K562 treated with DMSO at 1 percent for 24 hours (cell line): ENCODE measurements around the gene POLDIP2. TPM values are rescaled to one million over a fixed set of nuclear protein-coding genes. Genes with fewer than 3 reads are reported as not detected.

ENCODE experiments used
- total RNA-seq: library from RNA; unstranded; fragments of 300-600 nt; gene quantifications from 2 replicates; pipeline ENCODE4 v1.2.3, GENCODE V29; 2022; ENCODE audit warnings: low read depth; ENCODE audit not compliant: insufficient read depth

The POLDIP2 gene, protein sequence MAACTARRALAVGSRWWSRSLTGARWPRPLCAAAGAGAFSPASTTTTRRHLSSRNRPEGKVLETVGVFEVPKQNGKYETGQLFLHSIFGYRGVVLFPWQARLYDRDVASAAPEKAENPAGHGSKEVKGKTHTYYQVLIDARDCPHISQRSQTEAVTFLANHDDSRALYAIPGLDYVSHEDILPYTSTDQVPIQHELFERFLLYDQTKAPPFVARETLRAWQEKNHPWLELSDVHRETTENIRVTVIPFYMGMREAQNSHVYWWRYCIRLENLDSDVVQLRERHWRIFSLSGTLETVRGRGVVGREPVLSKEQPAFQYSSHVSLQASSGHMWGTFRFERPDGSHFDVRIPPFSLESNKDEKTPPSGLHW
- 91.1 and 93.0 TPM in 2 replicates for total RNA-seq

DNA sequence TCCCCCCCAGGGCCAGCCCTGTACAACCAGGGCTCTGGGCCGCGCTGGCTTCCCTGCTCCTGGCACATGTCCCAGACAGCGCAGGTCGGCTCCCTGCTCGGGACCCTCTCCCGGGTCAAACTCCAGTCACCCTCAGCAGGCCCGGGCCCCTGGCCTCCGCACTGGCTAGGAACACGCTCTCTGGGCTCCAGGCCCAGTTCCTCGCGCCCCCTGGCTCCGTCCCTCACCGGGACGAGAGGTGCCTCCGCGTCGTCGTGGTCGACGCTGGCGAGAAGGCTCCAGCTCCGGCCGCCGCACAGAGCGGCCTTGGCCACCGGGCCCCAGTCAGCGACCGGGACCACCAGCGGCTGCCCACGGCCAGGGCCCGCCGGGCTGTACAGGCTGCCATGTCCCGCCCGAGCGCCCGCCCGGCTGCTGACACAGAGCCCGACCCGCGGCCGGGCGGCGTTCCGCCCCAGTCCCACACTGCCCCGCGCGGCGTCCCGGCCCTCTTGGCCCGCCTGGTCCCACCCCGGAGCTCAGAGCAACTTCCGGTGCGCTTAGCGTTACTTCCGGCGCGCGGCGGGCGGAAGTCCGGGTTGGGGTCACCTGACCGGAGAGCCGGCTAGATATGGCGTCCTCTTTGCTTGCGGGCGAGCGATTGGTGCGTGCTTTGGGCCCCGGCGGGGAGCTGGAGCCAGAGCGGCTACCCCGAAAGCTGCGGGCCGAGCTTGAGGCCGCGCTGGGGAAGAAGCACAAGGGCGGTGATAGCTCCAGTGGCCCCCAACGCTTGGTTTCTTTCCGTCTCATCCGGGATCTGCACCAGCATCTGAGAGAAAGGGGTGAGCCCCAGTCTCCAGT lies at the start of gene POLDIP2:
TSS of gene POLDIP2 (minus strand) at position 467 of the 840 bp plus-strand sequence. CDS start at position 388, 79 bp downstream.

DNA sequence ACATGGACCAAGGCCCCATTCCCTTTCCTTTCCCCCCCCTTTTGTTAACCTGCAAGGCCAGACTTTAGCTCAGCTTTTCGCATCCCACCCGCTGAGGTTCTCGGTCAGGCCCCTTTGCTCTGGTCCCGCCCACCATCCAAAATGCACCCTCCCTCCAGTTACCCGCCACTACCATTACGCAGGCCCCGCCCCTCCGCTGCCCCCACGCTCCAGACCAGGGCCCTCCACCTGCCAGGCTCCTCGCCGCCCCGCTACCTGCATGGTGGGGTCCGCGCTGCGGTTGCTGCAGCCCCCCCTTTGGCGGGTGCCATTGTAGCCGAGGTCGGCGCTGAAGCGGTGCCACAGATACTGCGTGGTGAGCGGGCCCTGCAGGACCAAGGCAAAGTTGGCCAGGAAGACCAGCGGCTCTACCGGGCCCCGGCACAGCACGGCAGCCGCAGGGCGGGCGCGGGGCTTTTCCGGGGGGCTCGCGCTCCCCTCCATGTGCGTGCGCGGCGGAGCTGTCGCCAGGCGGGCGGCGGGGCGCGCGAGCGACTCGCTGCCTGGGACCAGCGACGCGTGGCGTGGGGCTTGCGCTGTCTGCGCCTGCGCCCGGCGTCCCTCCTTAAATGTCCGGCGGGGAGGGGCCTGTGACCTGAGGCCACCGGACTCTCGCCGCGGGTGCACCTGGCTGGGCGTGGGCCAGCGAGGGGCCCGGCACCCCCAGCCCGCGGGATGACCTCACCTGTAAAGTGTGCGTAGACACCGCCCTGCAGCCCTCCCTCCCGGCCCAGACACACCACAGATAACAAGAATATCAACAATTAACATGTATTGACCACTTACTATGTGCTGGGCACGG lies 48.5 kb upstream of the POLDIP2 start, which contains the start of gene SLC46A1:
TSS of gene SLC46A1 (minus strand) at position 581 of the 841 bp plus-strand sequence. CDS start at position 483, 98 bp downstream.

DNA sequence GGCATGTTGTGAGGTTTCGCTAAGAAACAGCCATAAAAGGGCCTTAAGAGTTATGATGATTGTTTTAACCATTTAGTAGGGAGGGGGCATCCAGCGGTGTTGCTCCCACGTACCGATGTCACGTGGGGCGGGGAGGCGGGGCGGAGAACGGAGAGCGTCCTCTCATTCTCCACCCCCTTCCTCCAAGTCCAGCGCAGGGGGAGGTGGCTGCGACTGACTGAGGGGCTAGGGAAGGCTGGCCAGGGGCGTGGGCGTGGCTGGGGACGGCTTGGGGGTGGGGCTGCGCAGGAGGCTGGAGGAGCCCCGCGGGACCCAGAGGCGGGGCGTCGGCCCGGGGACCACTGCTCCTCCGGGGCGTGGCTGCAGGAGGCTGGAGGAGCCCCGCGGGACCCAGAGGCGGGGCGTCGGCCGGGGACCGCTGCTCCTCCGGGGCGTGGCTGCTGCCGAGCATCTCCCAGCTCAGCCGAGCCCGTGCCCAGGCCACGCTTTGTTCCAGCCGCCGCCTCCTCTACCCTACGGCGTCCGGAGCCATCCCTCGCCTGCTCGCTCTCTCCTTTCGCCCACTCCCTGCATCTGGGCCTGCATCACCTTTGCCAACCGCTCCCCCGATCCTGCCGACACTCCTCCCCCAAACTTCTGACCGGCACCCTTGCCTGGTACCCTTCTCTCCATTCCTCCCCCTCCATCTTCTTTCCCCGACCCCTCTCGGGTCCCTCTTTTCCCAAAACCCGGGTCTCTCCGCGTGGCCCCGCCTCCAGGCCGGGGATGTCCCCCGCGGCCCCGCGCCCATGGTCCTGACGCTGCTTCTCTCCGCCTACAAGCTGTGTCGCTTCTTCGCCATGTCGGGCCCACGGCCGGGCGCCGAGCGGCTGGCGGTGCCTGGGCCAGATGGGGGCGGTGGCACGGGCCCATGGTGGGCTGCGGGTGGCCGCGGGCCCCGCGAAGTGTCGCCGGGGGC lies 14.2 kb upstream of the POLDIP2 start, which contains the start of gene SARM1:
TSS of gene SARM1 (plus strand) at position 450 of the 958 bp plus-strand sequence. CDS start at position 789, 339 bp downstream.

GRCh38 chr17:28370035-28370743 lies 12.9 kb upstream of the POLDIP2 start, which contains the start of gene VTN:
Gene VTN (minus strand): TSS chr17:28370307. CDS start chr17:28370203, 104 bp downstream.

DNA sequence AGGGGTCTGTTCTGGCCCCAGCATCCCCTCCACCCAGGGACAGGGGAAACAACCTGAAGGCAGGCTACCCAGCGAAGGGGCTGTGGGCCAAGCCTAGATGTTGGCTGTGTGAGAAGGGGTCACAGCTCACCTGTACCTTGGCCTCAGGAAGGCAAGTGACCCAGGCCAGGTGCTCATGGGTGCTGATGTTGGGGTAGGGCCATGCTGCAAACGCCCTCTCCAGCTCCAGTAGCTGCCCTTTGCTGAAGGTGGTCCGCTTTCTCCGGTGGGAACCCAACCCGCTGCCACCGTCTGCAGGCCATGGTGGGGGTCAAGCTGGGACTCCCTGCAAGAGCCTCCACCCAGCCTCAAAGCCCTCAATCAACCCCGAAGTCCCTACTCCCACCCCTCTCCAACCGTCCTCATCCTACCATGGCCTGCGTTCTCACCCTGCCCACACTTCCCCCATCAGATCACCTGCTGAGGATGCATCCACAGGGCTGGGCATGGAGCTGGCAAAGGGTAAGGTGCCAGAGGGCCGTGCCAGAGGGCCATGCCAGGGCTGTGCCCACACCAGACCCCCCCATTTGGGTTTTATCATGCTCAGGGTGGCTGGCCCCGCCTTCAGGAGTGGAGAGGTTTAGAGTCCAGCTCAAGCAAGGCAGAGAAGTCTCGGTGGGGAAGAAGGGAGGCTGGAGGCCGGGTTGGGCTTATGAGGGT lies 7.5 kb upstream of the POLDIP2 start, which contains the start of gene SEBOX:
TSS of gene SEBOX (minus strand) at position 535 of the 699 bp plus-strand sequence. CDS start at position 487, 48 bp downstream.

GRCh38 chr17:28335201-28335958 lies 21.9 kb downstream of the POLDIP2 start, which contains the start of the genes IFT20 and TNFAIP1:
Gene IFT20 (minus strand): TSS chr17:28335472. CDS start chr17:28331985, 3,487 bp downstream.
Gene TNFAIP1 (plus strand): TSS chr17:28335761. CDS start chr17:28339522, 3,761 bp downstream.

DNA sequence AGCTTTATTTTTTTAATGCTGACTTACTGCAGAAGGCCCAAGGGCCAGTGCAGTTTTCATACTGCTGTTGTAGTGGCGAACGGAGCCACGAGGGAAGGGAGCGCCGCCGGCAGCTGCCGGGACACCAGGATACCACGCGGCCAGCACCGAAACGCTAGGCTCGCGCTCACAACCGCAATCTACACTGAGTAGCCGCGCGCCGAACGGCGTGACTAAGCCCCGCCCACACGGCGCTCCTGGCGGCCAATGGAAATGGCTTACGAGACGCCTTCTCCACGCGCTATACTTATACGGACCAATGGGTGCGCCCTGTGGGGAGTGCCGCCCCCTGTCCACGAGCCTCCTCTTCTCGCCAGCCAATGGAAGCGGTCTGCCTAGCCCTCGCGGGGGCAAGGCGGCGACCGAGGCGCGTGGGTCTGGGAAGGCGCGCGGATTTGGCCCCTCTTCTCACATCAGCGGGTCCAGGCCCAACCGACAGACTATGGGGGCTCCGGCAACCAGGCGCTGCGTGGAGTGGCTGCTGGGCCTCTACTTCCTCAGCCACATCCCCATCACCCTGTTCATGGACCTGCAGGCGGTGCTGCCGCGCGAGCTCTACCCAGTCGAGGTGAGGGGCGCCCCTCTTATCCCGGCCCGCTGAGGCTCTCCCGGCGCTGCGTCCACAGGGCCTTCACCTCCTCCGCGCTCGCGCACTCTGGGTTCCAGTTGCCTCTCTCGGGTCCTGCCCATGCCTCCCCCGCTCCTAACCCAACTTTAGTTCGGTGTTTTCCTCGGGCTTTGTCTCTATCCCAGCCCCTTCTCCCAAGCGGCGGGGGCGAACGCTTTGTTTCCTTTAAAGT lies 38.3 kb downstream of the POLDIP2 start, which contains the start of gene TMEM97:
TSS of gene TMEM97 (plus strand) at position 442 of the 839 bp plus-strand sequence. CDS start at position 482, 40 bp downstream.

Other genes with a start within 250 kb of the POLDIP2 start
- 27.9 and 29.0 TPM in 2 replicates for gene TMEM97, start 38.3 kb downstream of the POLDIP2 start, total RNA-seq
- gene IFT20, start 22.1 kb downstream of the POLDIP2 start, total RNA-seq, result 39.5 and 43.3 TPM in 2 replicates
- gene TNFAIP1, start 21.8 kb downstream of the POLDIP2 start, total RNA-seq, result 20.1 and 20.4 TPM in 2 replicates
- gene SEBOX, start 7.7 kb upstream of the POLDIP2 start, total RNA-seq, result not detected in 2 replicates
- 0.49 and 1.5 TPM in 2 replicates for gene VTN, start 12.8 kb upstream of the POLDIP2 start, total RNA-seq
- 0.57 and 0.87 TPM in 2 replicates for gene SARM1, start 14.2 kb upstream of the POLDIP2 start, total RNA-seq
- 4.1 and 4.9 TPM in 2 replicates for gene SLC46A1, start 48.7 kb upstream of the POLDIP2 start, total RNA-seq
- gene SLC13A2, start 116.1 kb upstream of the POLDIP2 start, total RNA-seq, result not detected in 2 replicates
- gene FOXN1, start 148.8 kb upstream of the POLDIP2 start, total RNA-seq, result not detected in 2 replicates
- gene UNC119, start 195.1 kb upstream of the POLDIP2 start, total RNA-seq, result 47.2 TPM in 2 replicates
- 110 and 111 TPM in 2 replicates for gene PIGS, start 214.0 kb upstream of the POLDIP2 start, total RNA-seq
- gene ALDOC, start 219.4 kb upstream of the POLDIP2 start, total RNA-seq, result 74.9 and 81.6 TPM in 2 replicates
- 133 and 134 TPM in 2 replicates for gene SPAG5, start 241.5 kb upstream of the POLDIP2 start, total RNA-seq